Measurements from ENCODE around the gene FXYD2. TPM values are rescaled to one million over a fixed set of nuclear protein-coding genes. Genes with fewer than 3 reads are reported as not detected.
"Not testable (repeated sequence)": the region's sequence is repeated elsewhere in the genome, so short reads cannot be mapped to it uniquely, and the experiment has no call there.

Gene FXYD2
- total RNA-seq, 5 donors from 2014 or later (not counting 1 experiment from before 2014, with no cell fraction given) = 4.3 to 26.0 (median 14.7) TPM

DNA sequence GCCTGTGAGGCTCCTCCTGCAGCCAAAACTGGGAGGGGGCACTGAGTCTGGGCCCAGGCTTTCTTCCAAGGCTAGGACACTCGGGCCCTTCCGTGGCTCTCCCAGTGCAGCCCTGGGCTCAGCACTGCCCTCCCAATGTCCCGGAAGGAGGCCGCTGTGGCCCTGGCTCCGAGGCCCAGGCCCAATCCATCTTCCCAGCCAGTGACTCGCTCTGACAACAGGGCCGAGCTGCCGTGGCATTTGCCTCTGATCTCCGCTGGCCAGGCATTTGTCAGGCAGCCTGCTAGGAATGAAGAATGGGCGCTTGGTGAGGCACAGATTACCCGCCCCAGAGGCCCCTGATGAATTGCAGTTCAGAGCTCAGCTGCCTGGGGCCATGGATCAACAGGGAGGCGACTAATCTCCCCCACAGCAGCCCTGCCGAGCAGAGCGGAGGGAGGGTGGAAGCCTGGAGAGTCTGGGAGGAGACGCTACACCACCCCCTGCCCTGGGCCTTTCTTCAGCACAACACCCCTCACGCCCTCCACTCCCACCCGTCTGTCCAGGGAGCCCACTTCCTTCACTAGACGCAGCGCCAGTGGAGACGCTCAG lies 8.3 kb downstream of the FXYD2 start:
- Mint-ChIP-seq H3K36me3 (no peaks in the 10 kb centered on the region), H3K4me1 (peaks cover 36 to 51% (median 45%) of the 10 kb centered on the region in 3 donors), H3K27me3 (no peaks in the 10 kb centered on the region), H3K9me3 (no peaks in the 10 kb centered on the region), H3K27ac (peak overlapping the region; percentile 50 to 83), H3K4me3 (peak overlapping the region; percentile 49 to 56 (median 53))
- 94% methylated on average over 10 of the region's 20 CpGs for WGBS (ENCODE audit: insufficient coverage)
- H3K9me3 ChIP-seq = no peaks in the 10 kb centered on the region
- DNase-seq (no peak), ATAC-seq (replicated peaks in 1 of 4) (no peak)
- no peaks in the 10 kb centered on the region for H3K27me3 ChIP-seq (replicated peaks in 1 of 2; ENCODE audit: control insufficient read depth in 2 of 2, extremely low read depth in 1 of 2, insufficient read depth in 2 of 2, low read length in 1 of 2)
- no peak overlapping the region for H3K4me3 ChIP-seq (ENCODE audit: control insufficient read depth in 1 of 2, extremely low read depth in 1 of 2, low read length in 1 of 2)
- H3K4me1 ChIP-seq (ENCODE audit: control insufficient read depth in 1 of 2, extremely low read depth in 1 of 2, insufficient read depth in 2 of 2, low read length in 2 of 2) = peaks cover 17 to 49% of the 10 kb centered on the region in 2 experiments
- ChIA-PET POLR2A (interaction anchor here (0.7 to 1.5 kb wide), 2 partner anchors 11 to 776 kb away, joined by 4 to 5 read pairs; no protein-coding TSS in a partner anchor), CTCF (interaction anchor here (0.6 to 5.0 kb wide), 16 partner anchors 8 to 1453 kb away, joined by 3 to 56 read pairs (median 6); no protein-coding TSS in a partner anchor)
- H3K27ac ChIP-seq (ENCODE audit: low read length) = peak overlapping the region; percentile 88
- H3K36me3 ChIP-seq (ENCODE audit: control insufficient read depth in 2 of 2, extremely low read depth in 1 of 2, insufficient read depth in 1 of 2, low read length in 1 of 2) = no peaks in the 10 kb centered on the region

DNA sequence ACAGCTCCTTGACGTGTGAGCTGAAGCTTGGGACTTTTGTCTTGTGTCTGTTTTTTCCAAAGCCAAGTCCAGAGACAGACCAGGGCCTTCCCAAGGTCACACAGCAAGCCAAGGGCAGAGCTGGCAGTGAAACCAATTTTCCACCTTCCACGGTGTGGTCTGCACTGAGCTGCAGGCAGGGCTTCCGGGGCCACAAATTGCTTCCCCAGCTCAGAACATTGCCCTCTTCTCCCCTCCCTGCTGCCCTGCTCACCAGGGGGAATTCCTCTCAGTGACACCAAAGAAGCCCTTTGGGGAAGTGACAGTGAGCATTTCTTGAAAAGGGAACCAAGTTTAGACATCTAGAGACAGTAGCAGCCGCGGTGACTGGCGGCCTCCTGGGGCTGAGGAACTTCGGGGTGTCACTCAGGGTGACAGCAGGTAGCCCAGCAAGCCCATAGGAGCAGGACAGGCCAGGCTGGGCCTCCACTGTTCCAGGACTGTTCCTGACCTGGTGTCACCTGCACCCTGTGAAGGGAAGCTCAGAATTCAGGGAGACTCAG lies 9.2 kb downstream of the FXYD2 start:
- no peaks in the 10 kb centered on the region for H3K36me3 Mint-ChIP-seq
- CTCF ChIA-PET = interaction anchor here (0.6 to 5.0 kb wide), 15 partner anchors 7 to 1454 kb away, joined by 3 to 56 read pairs (median 5); no protein-coding TSS in a partner anchor
- Histone ChIP-seq H3K9me3 (no peaks in the 10 kb centered on the region), H3K27me3 (replicated peaks in 1 of 2; ENCODE audit: control insufficient read depth in 2 of 2, extremely low read depth in 1 of 2, insufficient read depth in 2 of 2, low read length in 1 of 2) (no peaks in the 10 kb centered on the region), H3K4me3 (ENCODE audit: control insufficient read depth in 1 of 2, extremely low read depth in 1 of 2, low read length in 1 of 2) (peak overlapping the region in 1 of 2 donors; percentile 23), H3K36me3 (ENCODE audit: control insufficient read depth in 2 of 2, extremely low read depth in 1 of 2, insufficient read depth in 1 of 2, low read length in 1 of 2) (no peaks in the 10 kb centered on the region), H3K4me1 (ENCODE audit: control insufficient read depth in 1 of 2, extremely low read depth in 1 of 2, insufficient read depth in 2 of 2, low read length in 2 of 2) (peaks cover 17 to 49% of the 10 kb centered on the region in 2 experiments), H3K27ac (ENCODE audit: low read length) (peak overlapping the region; percentile 88)
- H3K4me1 Mint-ChIP-seq = peaks cover 36 to 51% (median 45%) of the 10 kb centered on the region in 3 donors
- H3K9me3 Mint-ChIP-seq = no peaks in the 10 kb centered on the region
- POLR2A ChIA-PET = interaction anchor here in 1 of 2 donors (0.5 to 1.5 kb wide), 3 partner anchors 12 to 590 kb away, joined by 3 to 5 read pairs (median 3); no protein-coding TSS in a partner anchor
- WGBS (ENCODE audit: insufficient coverage) = 0% methylated on average over 6 of the region's 7 CpGs
- no peaks in the 10 kb centered on the region for H3K27me3 Mint-ChIP-seq
- DNase-seq (peak in 34 of 35 experiments; percentile 40 to 92 (median 74)), ATAC-seq (replicated peaks in 1 of 4) (peak; percentile 64 to 90 (median 72))
- peak overlapping the region; percentile 40 to 72 (median 57) for H3K4me3 Mint-ChIP-seq
- H3K27ac Mint-ChIP-seq = peak overlapping the region; percentile 80 to 83

DNA sequence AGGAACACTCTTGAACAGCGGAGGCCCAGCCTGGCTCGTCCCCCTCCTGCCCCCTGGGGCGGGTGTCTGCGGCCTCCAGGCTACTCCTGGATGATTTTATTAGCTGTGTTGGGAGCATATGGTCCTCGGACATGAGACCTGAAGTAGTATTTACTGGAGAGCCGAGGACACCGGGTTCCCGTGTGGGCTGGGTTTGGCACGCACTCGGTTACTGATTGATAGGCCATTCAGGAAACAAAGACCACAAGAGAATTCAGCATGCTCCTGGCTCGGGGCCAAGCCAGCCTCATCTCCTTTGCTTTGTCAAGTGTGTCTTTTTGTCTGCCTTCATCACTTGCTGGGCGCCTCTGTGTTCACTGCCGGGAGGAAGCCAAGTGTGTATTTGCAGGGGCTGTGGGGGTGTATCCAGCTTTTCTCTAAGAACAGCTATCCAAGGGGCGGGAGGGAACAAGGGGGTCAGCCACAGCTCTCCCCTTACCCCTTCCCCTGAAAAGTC lies 9.7 kb downstream of the FXYD2 start:
- no peaks in the 10 kb centered on the region for H3K36me3 ChIP-seq (ENCODE audit: control insufficient read depth in 2 of 2, extremely low read depth in 1 of 2, insufficient read depth in 1 of 2, low read length in 1 of 2)
- H3K4me1 ChIP-seq (ENCODE audit: control insufficient read depth in 1 of 2, extremely low read depth in 1 of 2, insufficient read depth in 2 of 2, low read length in 2 of 2) = peaks cover 17 to 49% of the 10 kb centered on the region in 2 experiments
- H3K4me3 ChIP-seq (ENCODE audit: control insufficient read depth in 1 of 2, extremely low read depth in 1 of 2, low read length in 1 of 2) = peak overlapping the region in 1 of 2 donors; percentile 23
- Mint-ChIP-seq H3K27ac (peak overlapping the region; percentile 80 to 83), H3K36me3 (no peaks in the 10 kb centered on the region), H3K9me3 (no peaks in the 10 kb centered on the region), H3K4me1 (peaks cover 39 to 50% (median 44%) of the 10 kb centered on the region in 3 donors), H3K27me3 (no peaks in the 10 kb centered on the region), H3K4me3 (peak overlapping the region; percentile 40 to 72 (median 57))
- 6% methylated on average over 7 of the region's 14 CpGs for WGBS (ENCODE audit: insufficient coverage)
- H3K27ac ChIP-seq (ENCODE audit: low read length) = peak overlapping the region; percentile 88
- no peaks in the 10 kb centered on the region for H3K27me3 ChIP-seq (replicated peaks in 1 of 2; ENCODE audit: control insufficient read depth in 2 of 2, extremely low read depth in 1 of 2, insufficient read depth in 2 of 2, low read length in 1 of 2)
- CTCF ChIA-PET = interaction anchor here (0.7 to 5.0 kb wide), 13 partner anchors 6 to 412 kb away, joined by 3 to 56 read pairs (median 5); no protein-coding TSS in a partner anchor
- ATAC-seq (replicated peaks in 1 of 4) (peak; percentile 63 to 81 (median 76)), DNase-seq (peak; percentile 73 to 94 (median 86))
- POLR2A ChIA-PET = interaction anchor here in 1 of 2 donors (0.5 to 1.5 kb wide), 3 partner anchors 13 to 589 kb away, joined by 3 to 5 read pairs (median 3); no protein-coding TSS in a partner anchor
- H3K9me3 ChIP-seq = no peaks in the 10 kb centered on the region

DNA sequence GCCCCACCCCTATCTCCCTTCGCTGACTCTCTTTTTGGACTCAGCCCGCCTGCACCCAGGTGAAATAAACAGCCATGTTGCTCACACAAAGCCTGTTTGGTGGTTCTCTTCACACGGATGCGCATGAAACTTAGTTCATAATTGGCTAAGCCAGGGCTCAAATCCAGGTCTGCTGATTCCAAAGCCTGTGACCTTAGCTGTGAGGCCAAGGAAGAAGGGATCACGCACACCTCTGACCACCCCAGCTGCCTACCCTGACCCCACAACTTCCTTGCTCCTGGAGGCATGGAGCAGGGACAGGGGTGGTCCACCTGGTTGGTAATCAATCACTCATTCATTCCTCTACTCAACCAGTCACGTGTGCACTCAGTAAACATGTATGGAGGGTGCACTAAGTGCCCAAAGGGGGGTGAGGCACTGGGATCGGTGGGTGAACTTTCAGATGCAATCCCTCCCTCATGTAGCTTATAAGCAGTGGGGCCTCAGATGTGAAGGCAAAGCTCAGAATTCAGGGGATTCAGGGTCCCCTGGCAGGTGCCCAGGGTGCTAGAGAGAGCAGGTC lies 10.3 kb downstream of the FXYD2 start:
- H3K4me1 ChIP-seq (ENCODE audit: control insufficient read depth in 1 of 2, extremely low read depth in 1 of 2, insufficient read depth in 2 of 2, low read length in 2 of 2) = peaks cover 17 to 53% of the 10 kb centered on the region in 2 experiments
- 77% methylated on average over 5 of the region's 7 CpGs for WGBS (ENCODE audit: insufficient coverage)
- POLR2A ChIA-PET = no interaction called here
- ATAC-seq (replicated peaks in 1 of 4) = no peak
- peaks cover 0 to 4% of the 10 kb centered on the region in 2 experiments for H3K27me3 ChIP-seq (replicated peaks in 1 of 2; ENCODE audit: control insufficient read depth in 2 of 2, extremely low read depth in 1 of 2, insufficient read depth in 2 of 2, low read length in 1 of 2)
- peak overlapping the region in 1 of 2 donors; percentile 23 for H3K4me3 ChIP-seq (ENCODE audit: control insufficient read depth in 1 of 2, extremely low read depth in 1 of 2, low read length in 1 of 2)
- H3K9me3 Mint-ChIP-seq = no peaks in the 10 kb centered on the region
- peaks cover 43 to 53% (median 46%) of the 10 kb centered on the region in 3 donors for H3K4me1 Mint-ChIP-seq
- H3K27ac Mint-ChIP-seq = peak overlapping the region; percentile 80 to 83
- peak overlapping the region; percentile 88 for H3K27ac ChIP-seq (ENCODE audit: low read length)
- H3K36me3 Mint-ChIP-seq = no peaks in the 10 kb centered on the region
- H3K27me3 Mint-ChIP-seq = no peaks in the 10 kb centered on the region
- no peak for DNase-seq
- H3K36me3 ChIP-seq (ENCODE audit: control insufficient read depth in 2 of 2, extremely low read depth in 1 of 2, insufficient read depth in 1 of 2, low read length in 1 of 2) = no peaks in the 10 kb centered on the region
- CTCF ChIA-PET = interaction anchor here (0.9 to 5.0 kb wide), 5 partner anchors 7 to 138 kb away, joined by 3 to 56 read pairs (median 6); no protein-coding TSS in a partner anchor
- H3K4me3 Mint-ChIP-seq = peak overlapping the region in 1 of 3 donors; percentile 72
- no peaks in the 10 kb centered on the region for H3K9me3 ChIP-seq

DNA sequence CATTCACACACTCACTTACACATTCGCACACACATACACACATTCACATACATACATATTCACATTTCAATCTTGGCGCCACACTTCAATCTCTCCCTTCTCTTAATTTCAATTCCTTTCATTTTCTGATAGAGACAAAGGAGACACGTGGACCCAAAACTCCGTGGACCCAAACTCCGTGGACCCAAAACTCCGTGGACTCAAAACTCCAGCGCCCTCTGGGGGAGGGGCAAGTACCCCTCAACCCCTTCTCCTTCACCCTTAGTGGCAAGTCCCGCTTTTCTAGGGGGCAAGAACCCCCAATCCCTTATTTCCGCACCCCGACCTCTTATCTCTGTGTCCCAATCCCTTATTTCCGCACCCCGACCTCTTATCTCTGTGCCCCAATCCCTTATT lies 14.5 kb downstream of the FXYD2 start:
- H3K9me3 ChIP-seq; ATAC-seq (replicated peaks in 1 of 4); H3K27me3 Mint-ChIP-seq; H3K4me3 Mint-ChIP-seq; H3K9me3 Mint-ChIP-seq; H3K36me3 ChIP-seq (ENCODE audit: control insufficient read depth in 2 of 2, extremely low read depth in 1 of 2, insufficient read depth in 1 of 2, low read length in 1 of 2); H3K4me3 ChIP-seq (ENCODE audit: control insufficient read depth in 1 of 2, extremely low read depth in 1 of 2, low read length in 1 of 2); H3K36me3 Mint-ChIP-seq; POLR2A ChIA-PET; H3K27ac ChIP-seq (ENCODE audit: low read length); H3K27ac Mint-ChIP-seq; DNase-seq: not testable (repeated sequence)
- 95% methylated on average over 11 of the region's 12 CpGs for WGBS (ENCODE audit: insufficient coverage)
- CTCF ChIA-PET = interaction anchor here in 1 of 2 donors (0.6 kb wide), 1 partner anchor 237 kb away, joined by 3 read pairs; no protein-coding TSS in a partner anchor
- peaks cover 0 to 11% of the 10 kb centered on the region in 2 experiments for H3K27me3 ChIP-seq (replicated peaks in 1 of 2; ENCODE audit: control insufficient read depth in 2 of 2, extremely low read depth in 1 of 2, insufficient read depth in 2 of 2, low read length in 1 of 2)
- peaks cover 16 to 27% (median 18%) of the 10 kb centered on the region in 3 donors for H3K4me1 Mint-ChIP-seq
- H3K4me1 ChIP-seq (ENCODE audit: control insufficient read depth in 1 of 2, extremely low read depth in 1 of 2, insufficient read depth in 2 of 2, low read length in 2 of 2) = peaks cover 6 to 28% of the 10 kb centered on the region in 2 experiments

Data from T-cell (primary cell).